DND-41 (cell line): ENCODE data around the gene NTSR2.

Source experiments
- ATAC-seq: fragments of 200-7000 bp; cut with Tn5 transposase; 3 replicates; pipeline ENCODE4 v1.9.1; 2021; ENCODE audit warnings: low read depth; ENCODE audit not compliant: insufficient read depth
- DNase-seq: peaks from one replicate; pipeline ENCODE4 v3.0.0-alpha.2; 2020
- H2AFZ ChIP-seq: 2 replicates; pipeline ENCODE4 v1.6.0; 2012; ENCODE audit warnings: low read depth, low read length
- H3K27ac ChIP-seq: 2 replicates; pipeline ENCODE4 v1.5.1; 2012; ENCODE audit warnings: low read length, inconsistent platforms
- H3K27me3 ChIP-seq: fragments of 200-600 bp; sonication (generic); 2 replicates; pipeline ENCODE4 v1.6.0; 2012; ENCODE audit warnings: low read length, mild to moderate bottlenecking, inconsistent platforms; ENCODE audit not compliant: insufficient read depth, poor library complexity
- H3K36me3 ChIP-seq: 2 replicates; pipeline ENCODE4 v1.5.1; 2012; ENCODE audit warnings: low read length, inconsistent platforms; ENCODE audit not compliant: insufficient read depth
- H3K4me1 ChIP-seq: 2 replicates; pipeline ENCODE4 v1.5.1; 2012; ENCODE audit warnings: mild to moderate bottlenecking, low read length; ENCODE audit not compliant: insufficient read depth
- H3K4me2 ChIP-seq: 2 replicates; pipeline ENCODE4 v1.6.0; 2012; ENCODE audit warnings: mild to moderate bottlenecking, moderate library complexity, low read length, inconsistent platforms; ENCODE audit not compliant: insufficient read depth
- H3K4me3 ChIP-seq, 2 experiments: fragments of 200-600 bp in 1 of 2; shearing (Covaris generic) in 1 of 2; 2 replicates each; pipeline ENCODE4 v1.5.1; 2012 to 2016; ENCODE audit warnings: inconsistent platforms in 2 of 2, low read length in 2 of 2, mild to moderate bottlenecking in 2 of 2, low read depth in 1 of 2, moderate library complexity in 1 of 2
- H3K79me2 ChIP-seq: 2 replicates; pipeline ENCODE4 v1.6.0; 2012; ENCODE audit warnings: low read length, inconsistent platforms; ENCODE audit not compliant: insufficient read depth
- H3K9ac ChIP-seq: 2 replicates; pipeline ENCODE4 v1.6.0; 2012; ENCODE audit warnings: low read depth, mild to moderate bottlenecking, inconsistent platforms, low read length, moderate library complexity
- H3K9me3 ChIP-seq: 2 replicates; pipeline ENCODE4 v1.5.1; 2012; ENCODE audit warnings: low read length, moderate library complexity, mild to moderate bottlenecking, inconsistent platforms; ENCODE audit not compliant: insufficient read depth, severe bottlenecking
- H4K20me1 ChIP-seq: 2 replicates; pipeline ENCODE4 v1.6.0; 2012; ENCODE audit warnings: low read length; ENCODE audit not compliant: insufficient read depth
- EZH2 ChIP-seq: IDR thresholded peaks from 3 replicates; pipeline ENCODE4 v1.6.1; 2012; ENCODE audit warnings: borderline replicate concordance, low read depth, mild to moderate bottlenecking, moderate library complexity, low read length, inconsistent platforms; ENCODE audit not compliant: severe bottlenecking
- TF ChIP-seq, protein P1 (sequence below): IDR thresholded peaks from 2 replicates; pipeline ENCODE4 v1.5.1; 2012; ENCODE audit warnings: borderline replicate concordance, low read length, moderate library complexity, mild to moderate bottlenecking; ENCODE audit not compliant: poor library complexity, severe bottlenecking; ENCODE audit errors: extremely low read depth

NTSR2 gene

DNA sequence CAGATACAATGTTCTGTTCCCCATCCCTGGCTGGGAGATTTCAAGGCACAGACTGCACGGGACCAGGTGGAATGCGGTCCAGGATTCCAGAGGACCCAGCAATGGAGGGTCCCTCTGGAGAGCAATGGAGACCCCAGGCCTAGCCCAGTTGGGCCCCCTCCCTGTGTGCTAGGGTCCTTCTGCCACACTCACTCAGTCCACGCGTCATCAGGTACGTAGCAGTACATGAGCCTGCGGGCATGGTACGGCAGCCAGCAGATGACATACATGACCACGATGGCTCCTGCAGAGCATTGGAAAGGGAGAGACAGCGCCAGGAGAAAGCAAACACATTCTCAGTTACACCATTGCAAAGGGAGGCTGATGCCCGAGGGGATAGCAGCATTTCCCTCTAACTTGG is 10.1 kb downstream of the NTSR2 start:
- DNase-seq (no peak), ATAC-seq (no peak)
- Histone ChIP-seq H3K79me2 (no peaks in the 10 kb centered on the region), H3K9ac (no peak overlapping the region), H4K20me1 (no peaks in the 10 kb centered on the region), H3K27ac (no peak overlapping the region), H3K4me3 (no peak overlapping the region), H3K27me3 (no peaks in the 10 kb centered on the region), H3K9me3 (peaks cover 6% of the 10 kb centered on the region), H3K4me2 (no peak overlapping the region), H3K4me1 (no peaks in the 10 kb centered on the region), H3K36me3 (no peaks in the 10 kb centered on the region), H2AFZ (no peak overlapping the region)
- TF ChIP-seq, protein P1, sequence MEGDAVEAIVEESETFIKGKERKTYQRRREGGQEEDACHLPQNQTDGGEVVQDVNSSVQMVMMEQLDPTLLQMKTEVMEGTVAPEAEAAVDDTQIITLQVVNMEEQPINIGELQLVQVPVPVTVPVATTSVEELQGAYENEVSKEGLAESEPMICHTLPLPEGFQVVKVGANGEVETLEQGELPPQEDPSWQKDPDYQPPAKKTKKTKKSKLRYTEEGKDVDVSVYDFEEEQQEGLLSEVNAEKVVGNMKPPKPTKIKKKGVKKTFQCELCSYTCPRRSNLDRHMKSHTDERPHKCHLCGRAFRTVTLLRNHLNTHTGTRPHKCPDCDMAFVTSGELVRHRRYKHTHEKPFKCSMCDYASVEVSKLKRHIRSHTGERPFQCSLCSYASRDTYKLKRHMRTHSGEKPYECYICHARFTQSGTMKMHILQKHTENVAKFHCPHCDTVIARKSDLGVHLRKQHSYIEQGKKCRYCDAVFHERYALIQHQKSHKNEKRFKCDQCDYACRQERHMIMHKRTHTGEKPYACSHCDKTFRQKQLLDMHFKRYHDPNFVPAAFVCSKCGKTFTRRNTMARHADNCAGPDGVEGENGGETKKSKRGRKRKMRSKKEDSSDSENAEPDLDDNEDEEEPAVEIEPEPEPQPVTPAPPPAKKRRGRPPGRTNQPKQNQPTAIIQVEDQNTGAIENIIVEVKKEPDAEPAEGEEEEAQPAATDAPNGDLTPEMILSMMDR = no peak
- TF ChIP-seq EZH2 = no peak

DNA sequence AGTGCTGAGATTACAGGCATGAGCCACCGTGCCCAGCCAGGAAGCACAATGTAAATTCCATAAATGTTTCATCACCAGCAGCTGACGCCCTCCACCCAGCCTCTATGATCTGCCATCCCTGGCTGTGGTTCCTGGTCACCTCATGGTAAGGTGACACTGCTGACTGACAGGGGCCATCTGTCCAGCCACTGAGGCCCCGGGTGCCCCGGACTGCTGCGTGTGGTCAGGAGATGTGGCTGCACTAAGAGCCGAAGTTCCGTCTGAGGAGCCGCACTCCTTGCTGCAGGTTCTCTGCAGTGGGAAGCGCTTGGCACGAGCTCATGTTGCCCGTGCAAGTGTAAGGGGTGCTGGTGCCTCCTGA is 10.9 kb downstream of the NTSR2 start:
- no peaks in the 10 kb centered on the region for H3K27me3 ChIP-seq
- no peak overlapping the region for H3K9ac ChIP-seq
- H3K36me3 ChIP-seq = no peaks in the 10 kb centered on the region
- no peak for ATAC-seq
- H3K27ac ChIP-seq = no peak overlapping the region
- no peaks in the 10 kb centered on the region for H3K79me2 ChIP-seq
- no peak overlapping the region for H3K4me2 ChIP-seq
- H3K9me3 ChIP-seq = peaks cover 6% of the 10 kb centered on the region
- TF ChIP-seq, protein P1 = no peak
- no peak for TF ChIP-seq EZH2
- H2AFZ ChIP-seq = no peak overlapping the region
- no peaks in the 10 kb centered on the region for H4K20me1 ChIP-seq
- no peak for DNase-seq
- H3K4me1 ChIP-seq = no peaks in the 10 kb centered on the region
- no peak overlapping the region for H3K4me3 ChIP-seq

DNA sequence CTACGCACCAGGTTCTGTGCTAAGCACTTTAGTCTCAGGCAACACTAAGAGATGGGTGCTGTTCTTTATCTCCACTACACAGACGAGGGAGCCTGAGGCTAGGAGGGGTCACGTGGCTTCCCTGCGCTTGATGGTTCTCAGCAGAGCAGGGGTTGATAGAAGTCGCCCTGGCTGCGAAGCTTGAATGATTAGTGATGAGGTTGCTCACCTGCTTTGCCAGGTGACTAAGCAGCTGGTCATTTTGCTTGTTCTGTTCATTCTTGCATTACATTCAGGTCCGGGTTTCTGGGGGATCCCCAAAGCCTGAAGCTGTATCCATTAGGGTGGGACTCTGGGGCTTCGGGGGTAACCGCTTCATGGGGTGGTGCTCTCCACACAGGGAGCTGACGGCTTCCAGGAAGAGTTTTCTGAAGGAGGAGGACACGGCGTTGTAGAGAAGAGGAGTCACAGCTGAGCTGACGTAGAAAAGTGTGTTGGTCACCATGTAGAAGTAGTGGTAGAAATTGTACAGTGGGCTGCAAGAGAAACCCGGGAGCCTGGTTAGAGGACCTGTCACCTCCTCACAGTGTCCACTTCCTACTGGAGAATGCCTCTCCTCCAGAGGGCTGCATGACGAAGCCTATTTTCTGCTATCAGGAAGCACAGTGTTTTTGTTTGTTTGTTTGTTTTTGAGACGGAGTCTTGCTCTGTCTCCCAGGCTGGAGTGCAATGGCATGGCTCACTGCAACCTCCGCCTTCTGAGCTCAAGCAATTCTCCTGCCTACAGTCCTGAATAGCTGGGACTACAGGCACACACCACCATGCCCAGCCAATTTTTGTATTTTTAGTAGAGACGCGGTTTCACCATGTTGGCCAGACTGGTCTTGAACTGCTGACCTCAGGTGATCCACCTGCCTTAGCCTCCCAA is 11.5 kb downstream of the NTSR2 start:
- Histone ChIP-seq H3K9me3 (peaks cover 6% of the 10 kb centered on the region), H3K27ac (no peak overlapping the region), H3K4me1 (no peaks in the 10 kb centered on the region), H3K9ac (no peak overlapping the region), H3K36me3 (no peaks in the 10 kb centered on the region), H3K79me2 (no peaks in the 10 kb centered on the region), H3K4me3 (no peak overlapping the region), H4K20me1 (no peaks in the 10 kb centered on the region), H3K4me2 (no peak overlapping the region), H2AFZ (no peak overlapping the region), H3K27me3 (no peaks in the 10 kb centered on the region)
- TF ChIP-seq EZH2 = no peak
- TF ChIP-seq, protein P1 = no peak
- ATAC-seq (no peak), DNase-seq (no peak)
